Activated T-cell treated with anti-CD3 and anti-CD28 coated beads for 1 hour (primary cell): ENCODE measurements around the gene TM9SF3.

Source experiments
- DNase-seq: peaks from one replicate; pipeline ENCODE4 v3.0.0-alpha.2; 2020; ENCODE audit warnings: low read depth

Gene TM9SF3

DNA sequence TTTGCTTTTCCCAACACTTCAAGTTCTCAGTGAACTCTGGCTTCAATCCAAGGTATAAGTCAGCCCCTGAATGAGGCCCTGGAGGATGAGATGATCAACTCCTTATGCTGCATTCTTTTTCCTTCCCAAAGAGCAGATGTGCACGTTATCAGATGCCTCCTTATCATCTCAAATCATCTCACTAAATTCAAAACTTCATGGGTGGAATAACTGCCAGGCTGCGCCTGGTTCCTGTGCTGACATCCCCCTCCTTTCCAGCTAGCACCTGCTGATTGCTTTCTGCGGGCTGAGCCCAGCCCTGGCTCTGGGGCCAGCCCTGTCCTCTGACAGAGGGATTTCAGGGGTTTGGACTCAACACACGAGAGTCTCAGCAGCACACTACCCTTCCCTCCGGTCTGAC lies 118.0 kb downstream of the TM9SF3 start:
- no peak for DNase-seq
